ENCODE results near the gene TYROBP.

GRCh38 chr19:35896643-35897040 lies 11.5 kb downstream of the TYROBP start:
- no peak for TF ChIP-seq CTCF (IDR thresholded peaks at IDR 0.05; ENCODE audit: insufficient read depth, low read length, poor library complexity, severe bottlenecking)
- TF ChIP-seq EZH2phosphoT487 (conservative IDR thresholded peaks at IDR 0.05; ENCODE audit: low read length): no peak

Measured in SU-DHL-6 (cell line).